GM23248 (cell line): ENCODE measurements around the gene HAL.

Experiments
- EZH2 ChIP-seq: fragments of 200-600 bp; sonication (generic); IDR thresholded peaks from 2 replicates; pipeline ENCODE4 v1.6.1; 2018; ENCODE audit warnings: antibody characterized with exemption, mild to moderate bottlenecking; ENCODE audit not compliant: insufficient read depth, poor library complexity, severe bottlenecking
- EZH2phosphoT487 ChIP-seq: fragments of 200-600 bp; sonication (generic); IDR thresholded peaks from 2 replicates; pipeline ENCODE4 v1.6.1; 2018; ENCODE audit warnings: antibody characterized with exemption, moderate library complexity, mild to moderate bottlenecking, low read depth; ENCODE audit not compliant: insufficient read depth

GRCh38 chr12:95962222-95962621 is 33.9 kb downstream of the HAL start:
- TF ChIP-seq EZH2 (no peak), EZH2phosphoT487 (no peak)
